Right lobe of liver (tissue), 4 donors: ENCODE measurements around the gene EIF4A3.

Source experiments
- CTCF ChIP-seq, 4 donors: fragments of 200-600 bp in 3 of 4; fragments of 450-650 bp in 1 of 4; IDR thresholded peaks; one replicate each; pipeline versions ENCODE4 v1.5.1 to v1.8.0; 2016 to 2022; ENCODE audit warnings: antibody characterized with exemption in 4 of 4, mild to moderate bottlenecking in 2 of 4
- POLR2A ChIP-seq: fragments of 450-650 bp; IDR thresholded peaks from one replicate; pipeline ENCODE4 v1.6.1; 2017; ENCODE audit warnings: antibody characterized with exemption, mild to moderate bottlenecking
- donor health status: DM: no; HTN: no; CAD: no.
- donor health status: DM: no; HTN: no; CAD: no.
- donor health status: DM: no; HTN: yes; CAD: no.

DNA sequence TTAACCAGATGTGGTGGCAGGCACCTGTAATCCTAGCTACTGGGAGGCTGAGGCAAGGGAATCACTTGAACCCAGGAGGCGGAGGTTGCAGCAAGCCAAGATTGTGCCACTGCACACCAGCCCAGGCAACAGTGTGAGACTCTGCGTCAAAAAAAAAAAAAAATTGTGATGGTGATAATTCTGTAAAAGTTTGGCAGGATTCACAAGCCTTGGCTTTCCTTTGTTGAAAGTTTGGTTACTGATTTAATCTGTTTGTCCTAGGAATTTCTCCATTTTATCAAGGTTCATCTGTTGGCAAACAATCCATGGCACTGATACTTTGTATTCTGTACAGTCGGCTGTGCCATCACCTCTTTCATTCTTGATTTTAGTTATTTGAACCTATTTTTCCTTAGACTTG is 15.9 kb downstream of the EIF4A3 start:
- TF ChIP-seq CTCF (IDR thresholded peaks at IDR 0.05) (no peak), POLR2A (no peak)
